ENCODE measurements around the gene NECTIN3. TPM values are rescaled to one million over a fixed set of nuclear protein-coding genes. Genes with fewer than 3 reads are reported as not detected.

Gene NECTIN3
- polyA plus RNA-seq, 1 experiment: 98.3 TPM

DNA sequence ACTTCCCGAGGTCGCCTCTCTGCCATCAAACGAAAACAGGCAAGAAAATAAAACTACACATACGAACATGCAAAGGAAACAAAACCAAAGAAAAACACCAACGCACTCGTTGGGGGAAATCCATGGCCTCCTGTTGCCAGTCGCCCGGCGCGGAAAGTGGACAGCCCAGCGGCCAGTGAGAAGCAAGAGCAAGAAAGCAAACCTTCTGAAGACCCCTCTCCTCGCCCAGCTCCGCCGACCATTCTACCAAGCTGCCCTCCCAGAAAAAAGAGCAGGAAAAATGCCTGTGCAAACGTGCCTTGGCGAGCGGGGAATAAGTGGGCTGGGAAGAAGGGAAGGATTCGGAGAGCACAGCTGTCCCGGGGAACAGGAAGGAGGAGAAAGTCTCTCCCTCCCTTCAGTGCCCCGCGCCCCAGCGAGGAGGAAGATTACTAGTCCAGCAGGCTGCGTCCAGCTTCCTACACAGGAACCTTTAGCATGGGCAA is 802 bp upstream of the NECTIN3 start:
- ChIA-PET CTCF (interaction anchor here (3.6 kb wide), 1 partner anchor 9 kb away, joined by 13 read pairs; no protein-coding TSS in a partner anchor), POLR2A (interaction anchor here (1.2 to 2.5 kb wide), 3 partner anchors 10 to 543 kb away, joined by 7 to 11 read pairs (median 10); no protein-coding TSS in a partner anchor)
- Histone ChIP-seq H3K27me3 (ENCODE audit: control insufficient read depth, insufficient read depth, low read length) (no peaks in the 10 kb centered on the region), H3K27ac (ENCODE audit: low read depth, low read length) (peak overlapping the region; percentile 94), H3K9me3 (ENCODE audit: control insufficient read depth, insufficient read depth, low read length) (no peaks in the 10 kb centered on the region), H3K4me3 (ENCODE audit: low read depth, low read length) (peak overlapping the region; percentile 93)
- no peak for DNase-seq (ENCODE audit: low read depth, low spot score)
- TF ChIP-seq CTCF (IDR thresholded peaks at IDR 0.05; ENCODE audit: low read depth, low read length): no peak; the same call in 1 of the 2 replicates

DNA sequence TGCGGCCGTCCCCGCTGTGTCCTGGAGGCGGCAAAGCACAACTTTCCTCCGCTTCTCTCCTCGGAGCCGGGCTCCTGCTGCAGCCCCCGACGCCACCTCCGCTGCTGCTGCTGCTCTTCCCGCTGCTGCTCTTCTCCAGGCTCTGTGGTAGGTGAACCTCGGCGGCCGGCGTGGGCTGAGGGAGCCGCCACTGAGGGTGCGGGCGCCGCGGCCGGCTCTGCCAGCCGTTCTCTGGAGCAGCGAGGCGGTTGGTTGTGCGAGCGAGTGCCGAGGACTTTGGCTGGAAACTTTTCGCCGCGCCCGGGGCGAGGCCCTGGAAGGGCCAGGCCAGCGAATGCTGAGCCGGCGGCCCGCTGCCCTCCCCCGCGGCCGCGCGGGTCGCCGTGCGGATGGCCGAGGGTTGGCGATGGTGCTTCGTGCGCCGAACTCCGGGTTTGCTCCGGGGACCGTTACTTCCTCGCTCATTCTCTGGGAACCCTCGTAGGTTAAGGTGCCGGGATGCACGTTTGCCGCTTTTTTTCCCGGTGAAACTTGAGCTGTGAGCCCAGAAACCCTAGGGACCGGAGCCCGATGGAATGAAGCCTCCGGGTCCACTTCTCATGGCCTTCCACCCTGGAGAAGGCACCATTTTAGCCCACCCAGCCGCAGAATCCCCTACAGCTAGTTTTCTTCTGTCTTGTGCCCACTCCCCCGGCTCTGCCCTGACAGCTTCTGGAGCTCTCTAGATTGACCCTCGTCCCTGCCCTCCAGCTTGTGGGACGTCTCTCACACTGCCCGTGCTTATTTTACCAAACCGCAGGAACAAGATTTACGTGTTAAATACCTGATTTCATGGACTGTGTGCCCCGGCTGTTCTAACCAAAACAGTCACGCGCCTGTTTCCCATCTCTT is 660 bp downstream of the NECTIN3 start:
- H3K27ac ChIP-seq (ENCODE audit: low read depth, low read length): peak overlapping the region; percentile 22
- no peak for DNase-seq (ENCODE audit: low read depth, low spot score)
- no peaks in the 10 kb centered on the region for H3K9me3 ChIP-seq (ENCODE audit: control insufficient read depth, insufficient read depth, low read length)
- ChIA-PET CTCF (no interaction called here), POLR2A (interaction anchor here (2.5 kb wide), 1 partner anchor 258 kb away, joined by 11 read pairs; no protein-coding TSS in a partner anchor)
- TF ChIP-seq CTCF (IDR thresholded peaks at IDR 0.05; ENCODE audit: low read depth, low read length): no peak
- H3K27me3 ChIP-seq (ENCODE audit: control insufficient read depth, insufficient read depth, low read length): no peaks in the 10 kb centered on the region
- H3K4me3 ChIP-seq (ENCODE audit: low read depth, low read length): peak overlapping the region; percentile 93

GRCh38 chr3:111073218-111073617 is 1.6 kb downstream of the NECTIN3 start:
- no peak for TF ChIP-seq CTCF (IDR thresholded peaks at IDR 0.05; ENCODE audit: low read depth, low read length)
- H3K9me3 ChIP-seq (ENCODE audit: control insufficient read depth, insufficient read depth, low read length): no peaks in the 10 kb centered on the region
- H3K27me3 ChIP-seq (ENCODE audit: control insufficient read depth, insufficient read depth, low read length): no peaks in the 10 kb centered on the region
- no peak for DNase-seq (ENCODE audit: low read depth, low spot score)
- CTCF ChIA-PET: interaction anchor here (0.7 kb wide), 1 partner anchor 333 kb away, joined by 3 read pairs; no protein-coding TSS in a partner anchor
- no peak overlapping the region for H3K27ac ChIP-seq (ENCODE audit: low read depth, low read length)
- POLR2A ChIA-PET: no interaction called here
- H3K4me3 ChIP-seq (ENCODE audit: low read depth, low read length): peak overlapping the region; percentile 93

DNA sequence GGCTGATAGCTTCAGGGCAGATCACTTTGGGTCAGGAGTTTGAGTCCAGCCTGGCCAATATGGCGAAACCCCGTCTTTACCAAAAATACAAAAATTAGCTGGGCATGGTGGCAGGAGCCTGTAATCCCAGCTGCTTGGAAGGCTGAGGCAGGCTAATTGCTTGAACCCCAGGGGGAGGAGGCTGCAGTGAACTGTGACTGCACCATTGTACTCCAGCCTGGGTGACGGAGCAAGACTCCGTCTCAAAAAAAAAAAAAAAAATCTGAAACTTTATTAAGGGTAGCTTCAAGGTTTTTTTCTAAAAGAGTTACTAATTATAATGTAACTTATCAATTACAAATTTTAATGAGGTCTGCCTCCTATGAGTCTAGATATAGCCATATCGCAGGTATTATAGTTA is 5.1 kb downstream of the NECTIN3 start:
- Histone ChIP-seq H3K27me3 (ENCODE audit: control insufficient read depth, insufficient read depth, low read length) (no peaks in the 10 kb centered on the region), H3K9me3 (ENCODE audit: control insufficient read depth, insufficient read depth, low read length) (no peaks in the 10 kb centered on the region), H3K27ac (ENCODE audit: low read depth, low read length) (no peak overlapping the region), H3K4me3 (ENCODE audit: low read depth, low read length) (no peak overlapping the region)
- no peak for DNase-seq (ENCODE audit: low read depth, low spot score)
- ChIA-PET POLR2A (no interaction called here), CTCF (interaction anchor here (0.6 kb wide), 1 partner anchor 45 kb away, joined by 3 read pairs; no protein-coding TSS in a partner anchor)
- no peak for TF ChIP-seq CTCF (IDR thresholded peaks at IDR 0.05; ENCODE audit: low read depth, low read length)

- H3K27ac ChIP-seq (ENCODE audit: low read depth, low read length): no peak overlapping the region
- ChIA-PET CTCF (interaction anchor here (0.6 kb wide), 1 partner anchor 44 kb away, joined by 3 read pairs; no protein-coding TSS in a partner anchor), POLR2A (no interaction called here)
- no peak overlapping the region for H3K4me3 ChIP-seq (ENCODE audit: low read depth, low read length)
- TF ChIP-seq CTCF (IDR thresholded peaks at IDR 0.05; ENCODE audit: low read depth, low read length): no peak
- no peak for DNase-seq (ENCODE audit: low read depth, low spot score)
- H3K27me3 ChIP-seq (ENCODE audit: control insufficient read depth, insufficient read depth, low read length): no peaks in the 10 kb centered on the region
- H3K9me3 ChIP-seq (ENCODE audit: control insufficient read depth, insufficient read depth, low read length): no peaks in the 10 kb centered on the region
Observed at GRCh38 chr3:111077369-111077768, 5.8 kb downstream of the NECTIN3 start.
